GM12878 (cell line): Measurements from ENCODE around the gene FOXRED2. TPM values are rescaled to one million over a fixed set of nuclear protein-coding genes. Genes with fewer than 3 reads are reported as not detected.
A peak's percentile ranks its signal among the peaks of the same experiment; 100 is the strongest.

ENCODE experiments used
- MEF2A ChIP-seq: IDR thresholded peaks from 2 replicates; pipeline ENCODE4 v1.6.1; 2011; ENCODE audit warnings: low read depth, mild to moderate bottlenecking, low read length, moderate library complexity; ENCODE audit not compliant: insufficient read depth
- NFIC ChIP-seq: IDR thresholded peaks from 2 replicates; pipeline ENCODE4 v1.6.1; 2012; ENCODE audit warnings: low read depth, mild to moderate bottlenecking, inconsistent platforms, low read length, moderate library complexity
- NFYA ChIP-seq: IDR thresholded peaks from 2 replicates; pipeline ENCODE4 v1.6.1; 2011; ENCODE audit warnings: low read depth, mild to moderate bottlenecking, low read length, improper control_type of control experiment, borderline replicate concordance
- POLR2AphosphoS2 ChIP-seq: IDR thresholded peaks from 2 replicates; pipeline ENCODE4 v1.6.1; 2011; ENCODE audit warnings: low read depth, mild to moderate bottlenecking, low read length, improper control_type of control experiment, moderate library complexity
- POU2F2 ChIP-seq: IDR thresholded peaks from 3 replicates; pipeline ENCODE4 v1.6.1; 2011; ENCODE audit warnings: low read depth, mild to moderate bottlenecking, low read length, borderline replicate concordance
- RAD51 ChIP-seq: fragments of 450-650 bp; IDR thresholded peaks from 2 replicates; pipeline ENCODE4 v1.6.1; 2016; ENCODE audit warnings: moderate library complexity, mild to moderate bottlenecking, inconsistent platforms
- polyA plus RNA-seq, 11 experiments: library from polyadenylated mRNA; depleted of rRNA in 4 of 11; unstranded in 6 of 11; stranded (reverse) in 5 of 11; fragments of >200 nt; fragmentation: Nextera tagmentation in 4 of 11; fragmentation: Illumina TruSeq in 1 of 11; extraction: Ambion mirVana in 4 of 11; extraction: Trizol in 1 of 11; gene quantifications; 1 replicate in 1 of 11; 2 replicates in 10 of 11; pipeline versions ENCODE4 v1.2.1 to v1.2.3, GENCODE V29; 2011 to 2016; ENCODE audit warnings: inconsistent platforms in 2 of 11, missing spikeins in 2 of 11, low read depth in 1 of 11
- total RNA-seq, 4 experiments: library from RNA; depleted of rRNA in 3 of 4; stranded (reverse); fragments of >200 nt in 3 of 4; fragmentation: Illumina TruSeq in 1 of 4; extraction: Trizol in 1 of 4; gene quantifications; 2 replicates each; pipeline versions ENCODE4 v1.2.1 to v1.2.3, GENCODE V29; 2013 to 2021
- TF ChIP-seq, protein P1 (sequence below): fragments of 450-650 bp; IDR thresholded peaks from 2 replicates; pipeline ENCODE4 v1.6.1; 2017; ENCODE audit warnings: mild to moderate bottlenecking, low read depth, inconsistent platforms; ENCODE audit not compliant: poor library complexity, severe bottlenecking
- TF ChIP-seq, protein P2 (sequence below): IDR thresholded peaks from 2 replicates; pipeline ENCODE4 v1.6.1; 2011; ENCODE audit warnings: low read depth, low read length, improper control_type of control experiment, borderline replicate concordance
- TF ChIP-seq, protein P3 (sequence below): fragments of 450-650 bp; IDR thresholded peaks from 2 replicates; pipeline ENCODE4 v1.6.1; 2017; ENCODE audit warnings: low read depth, mild to moderate bottlenecking, moderate library complexity
- TF ChIP-seq, protein P4 (sequence below): fragments of 450-650 bp; IDR thresholded peaks from 2 replicates; pipeline ENCODE4 v1.6.1; 2016; ENCODE audit warnings: mild to moderate bottlenecking
- TF ChIP-seq, protein P5 (sequence below): fragments of 450-650 bp; IDR thresholded peaks from 2 replicates; pipeline ENCODE4 v1.6.1; 2018; ENCODE audit warnings: mild to moderate bottlenecking, low read depth, moderate library complexity; ENCODE audit not compliant: partially characterized antibody
- TF ChIP-seq, protein P6 (sequence below): IDR thresholded peaks from 2 replicates; pipeline ENCODE4 v1.6.1; 2011; ENCODE audit warnings: low read depth, mild to moderate bottlenecking, low read length, moderate library complexity, borderline replicate concordance; ENCODE audit errors: extremely low read depth
- TF ChIP-seq, protein P7 (sequence below): IDR thresholded peaks from 2 replicates; pipeline ENCODE4 v1.6.1; 2011; ENCODE audit warnings: borderline replicate concordance, low read depth, mild to moderate bottlenecking, moderate library complexity, mixed read lengths, low read length; ENCODE audit not compliant: insufficient read depth; ENCODE audit errors: extremely low read length
- TF ChIP-seq, protein P8 (sequence below): fragments of 450-650 bp; IDR thresholded peaks from 2 replicates; pipeline ENCODE4 v1.6.1; 2017; ENCODE audit warnings: mild to moderate bottlenecking, moderate library complexity

FOXRED2 gene
- total and polyA plus RNA-seq, 10 of the 15 experiments (the other 5 are each of a cell fraction or from before 2014, with no cell fraction given) = 1.8 to 28.8 (median 7.6) TPM

DNA sequence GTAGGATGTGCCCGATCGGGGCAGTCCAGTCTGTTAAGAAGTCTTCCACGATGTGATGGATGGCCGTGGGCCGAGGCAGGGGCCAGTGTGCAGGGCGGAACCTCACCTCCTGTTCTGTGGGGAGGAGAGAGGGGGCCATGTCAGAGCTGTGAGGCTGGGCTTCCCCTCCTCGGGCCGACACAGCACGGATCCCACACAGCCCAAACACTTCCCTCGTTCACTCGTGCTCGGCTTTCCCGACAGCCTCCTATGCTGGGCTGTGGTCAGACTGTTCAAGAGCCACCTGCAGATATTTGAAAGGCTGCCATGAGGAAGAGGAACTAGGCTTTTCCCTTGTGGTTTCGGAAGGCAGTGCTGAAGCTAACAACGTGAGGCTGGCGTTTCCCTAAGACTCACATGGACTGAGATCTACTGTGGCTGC lies 13.1 kb downstream of the FOXRED2 start (continued):
- TF ChIP-seq, protein P1, sequence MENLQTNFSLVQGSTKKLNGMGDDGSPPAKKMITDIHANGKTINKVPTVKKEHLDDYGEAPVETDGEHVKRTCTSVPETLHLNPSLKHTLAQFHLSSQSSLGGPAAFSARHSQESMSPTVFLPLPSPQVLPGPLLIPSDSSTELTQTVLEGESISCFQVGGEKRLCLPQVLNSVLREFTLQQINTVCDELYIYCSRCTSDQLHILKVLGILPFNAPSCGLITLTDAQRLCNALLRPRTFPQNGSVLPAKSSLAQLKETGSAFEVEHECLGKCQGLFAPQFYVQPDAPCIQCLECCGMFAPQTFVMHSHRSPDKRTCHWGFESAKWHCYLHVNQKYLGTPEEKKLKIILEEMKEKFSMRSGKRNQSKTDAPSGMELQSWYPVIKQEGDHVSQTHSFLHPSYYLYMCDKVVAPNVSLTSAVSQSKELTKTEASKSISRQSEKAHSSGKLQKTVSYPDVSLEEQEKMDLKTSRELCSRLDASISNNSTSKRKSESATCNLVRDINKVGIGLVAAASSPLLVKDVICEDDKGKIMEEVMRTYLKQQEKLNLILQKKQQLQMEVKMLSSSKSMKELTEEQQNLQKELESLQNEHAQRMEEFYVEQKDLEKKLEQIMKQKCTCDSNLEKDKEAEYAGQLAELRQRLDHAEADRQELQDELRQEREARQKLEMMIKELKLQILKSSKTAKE = no peak
- TF ChIP-seq, protein P2, sequence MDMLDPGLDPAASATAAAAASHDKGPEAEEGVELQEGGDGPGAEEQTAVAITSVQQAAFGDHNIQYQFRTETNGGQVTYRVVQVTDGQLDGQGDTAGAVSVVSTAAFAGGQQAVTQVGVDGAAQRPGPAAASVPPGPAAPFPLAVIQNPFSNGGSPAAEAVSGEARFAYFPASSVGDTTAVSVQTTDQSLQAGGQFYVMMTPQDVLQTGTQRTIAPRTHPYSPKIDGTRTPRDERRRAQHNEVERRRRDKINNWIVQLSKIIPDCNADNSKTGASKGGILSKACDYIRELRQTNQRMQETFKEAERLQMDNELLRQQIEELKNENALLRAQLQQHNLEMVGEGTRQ = no peak
- TF ChIP-seq, protein P3, sequence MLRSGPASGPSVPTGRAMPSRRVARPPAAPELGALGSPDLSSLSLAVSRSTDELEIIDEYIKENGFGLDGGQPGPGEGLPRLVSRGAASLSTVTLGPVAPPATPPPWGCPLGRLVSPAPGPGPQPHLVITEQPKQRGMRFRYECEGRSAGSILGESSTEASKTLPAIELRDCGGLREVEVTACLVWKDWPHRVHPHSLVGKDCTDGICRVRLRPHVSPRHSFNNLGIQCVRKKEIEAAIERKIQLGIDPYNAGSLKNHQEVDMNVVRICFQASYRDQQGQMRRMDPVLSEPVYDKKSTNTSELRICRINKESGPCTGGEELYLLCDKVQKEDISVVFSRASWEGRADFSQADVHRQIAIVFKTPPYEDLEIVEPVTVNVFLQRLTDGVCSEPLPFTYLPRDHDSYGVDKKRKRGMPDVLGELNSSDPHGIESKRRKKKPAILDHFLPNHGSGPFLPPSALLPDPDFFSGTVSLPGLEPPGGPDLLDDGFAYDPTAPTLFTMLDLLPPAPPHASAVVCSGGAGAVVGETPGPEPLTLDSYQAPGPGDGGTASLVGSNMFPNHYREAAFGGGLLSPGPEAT = peak; percentile 81
- TF ChIP-seq POU2F2 (no peak), RAD51 (no peak), NFYA (no peak), NFIC (peak; percentile 63; the same call in 1 of the 2 replicates), MEF2A (no peak), POLR2AphosphoS2 (no peak)
- TF ChIP-seq, protein P4, sequence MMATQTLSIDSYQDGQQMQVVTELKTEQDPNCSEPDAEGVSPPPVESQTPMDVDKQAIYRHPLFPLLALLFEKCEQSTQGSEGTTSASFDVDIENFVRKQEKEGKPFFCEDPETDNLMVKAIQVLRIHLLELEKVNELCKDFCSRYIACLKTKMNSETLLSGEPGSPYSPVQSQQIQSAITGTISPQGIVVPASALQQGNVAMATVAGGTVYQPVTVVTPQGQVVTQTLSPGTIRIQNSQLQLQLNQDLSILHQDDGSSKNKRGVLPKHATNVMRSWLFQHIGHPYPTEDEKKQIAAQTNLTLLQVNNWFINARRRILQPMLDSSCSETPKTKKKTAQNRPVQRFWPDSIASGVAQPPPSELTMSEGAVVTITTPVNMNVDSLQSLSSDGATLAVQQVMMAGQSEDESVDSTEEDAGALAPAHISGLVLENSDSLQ = no peak
- TF ChIP-seq, protein P5, sequence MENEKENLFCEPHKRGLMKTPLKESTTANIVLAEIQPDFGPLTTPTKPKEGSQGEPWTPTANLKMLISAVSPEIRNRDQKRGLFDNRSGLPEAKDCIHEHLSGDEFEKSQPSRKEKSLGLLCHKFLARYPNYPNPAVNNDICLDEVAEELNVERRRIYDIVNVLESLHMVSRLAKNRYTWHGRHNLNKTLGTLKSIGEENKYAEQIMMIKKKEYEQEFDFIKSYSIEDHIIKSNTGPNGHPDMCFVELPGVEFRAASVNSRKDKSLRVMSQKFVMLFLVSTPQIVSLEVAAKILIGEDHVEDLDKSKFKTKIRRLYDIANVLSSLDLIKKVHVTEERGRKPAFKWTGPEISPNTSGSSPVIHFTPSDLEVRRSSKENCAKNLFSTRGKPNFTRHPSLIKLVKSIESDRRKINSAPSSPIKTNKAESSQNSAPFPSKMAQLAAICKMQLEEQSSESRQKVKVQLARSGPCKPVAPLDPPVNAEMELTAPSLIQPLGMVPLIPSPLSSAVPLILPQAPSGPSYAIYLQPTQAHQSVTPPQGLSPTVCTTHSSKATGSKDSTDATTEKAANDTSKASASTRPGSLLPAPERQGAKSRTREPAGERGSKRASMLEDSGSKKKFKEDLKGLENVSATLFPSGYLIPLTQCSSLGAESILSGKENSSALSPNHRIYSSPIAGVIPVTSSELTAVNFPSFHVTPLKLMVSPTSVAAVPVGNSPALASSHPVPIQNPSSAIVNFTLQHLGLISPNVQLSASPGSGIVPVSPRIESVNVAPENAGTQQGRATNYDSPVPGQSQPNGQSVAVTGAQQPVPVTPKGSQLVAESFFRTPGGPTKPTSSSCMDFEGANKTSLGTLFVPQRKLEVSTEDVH = no peak
- TF ChIP-seq, protein P6, sequence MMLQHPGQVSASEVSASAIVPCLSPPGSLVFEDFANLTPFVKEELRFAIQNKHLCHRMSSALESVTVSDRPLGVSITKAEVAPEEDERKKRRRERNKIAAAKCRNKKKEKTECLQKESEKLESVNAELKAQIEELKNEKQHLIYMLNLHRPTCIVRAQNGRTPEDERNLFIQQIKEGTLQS = no peak
- TF ChIP-seq, protein P7, sequence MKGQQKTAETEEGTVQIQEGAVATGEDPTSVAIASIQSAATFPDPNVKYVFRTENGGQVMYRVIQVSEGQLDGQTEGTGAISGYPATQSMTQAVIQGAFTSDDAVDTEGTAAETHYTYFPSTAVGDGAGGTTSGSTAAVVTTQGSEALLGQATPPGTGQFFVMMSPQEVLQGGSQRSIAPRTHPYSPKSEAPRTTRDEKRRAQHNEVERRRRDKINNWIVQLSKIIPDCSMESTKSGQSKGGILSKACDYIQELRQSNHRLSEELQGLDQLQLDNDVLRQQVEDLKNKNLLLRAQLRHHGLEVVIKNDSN = no peak
- TF ChIP-seq, protein P8, sequence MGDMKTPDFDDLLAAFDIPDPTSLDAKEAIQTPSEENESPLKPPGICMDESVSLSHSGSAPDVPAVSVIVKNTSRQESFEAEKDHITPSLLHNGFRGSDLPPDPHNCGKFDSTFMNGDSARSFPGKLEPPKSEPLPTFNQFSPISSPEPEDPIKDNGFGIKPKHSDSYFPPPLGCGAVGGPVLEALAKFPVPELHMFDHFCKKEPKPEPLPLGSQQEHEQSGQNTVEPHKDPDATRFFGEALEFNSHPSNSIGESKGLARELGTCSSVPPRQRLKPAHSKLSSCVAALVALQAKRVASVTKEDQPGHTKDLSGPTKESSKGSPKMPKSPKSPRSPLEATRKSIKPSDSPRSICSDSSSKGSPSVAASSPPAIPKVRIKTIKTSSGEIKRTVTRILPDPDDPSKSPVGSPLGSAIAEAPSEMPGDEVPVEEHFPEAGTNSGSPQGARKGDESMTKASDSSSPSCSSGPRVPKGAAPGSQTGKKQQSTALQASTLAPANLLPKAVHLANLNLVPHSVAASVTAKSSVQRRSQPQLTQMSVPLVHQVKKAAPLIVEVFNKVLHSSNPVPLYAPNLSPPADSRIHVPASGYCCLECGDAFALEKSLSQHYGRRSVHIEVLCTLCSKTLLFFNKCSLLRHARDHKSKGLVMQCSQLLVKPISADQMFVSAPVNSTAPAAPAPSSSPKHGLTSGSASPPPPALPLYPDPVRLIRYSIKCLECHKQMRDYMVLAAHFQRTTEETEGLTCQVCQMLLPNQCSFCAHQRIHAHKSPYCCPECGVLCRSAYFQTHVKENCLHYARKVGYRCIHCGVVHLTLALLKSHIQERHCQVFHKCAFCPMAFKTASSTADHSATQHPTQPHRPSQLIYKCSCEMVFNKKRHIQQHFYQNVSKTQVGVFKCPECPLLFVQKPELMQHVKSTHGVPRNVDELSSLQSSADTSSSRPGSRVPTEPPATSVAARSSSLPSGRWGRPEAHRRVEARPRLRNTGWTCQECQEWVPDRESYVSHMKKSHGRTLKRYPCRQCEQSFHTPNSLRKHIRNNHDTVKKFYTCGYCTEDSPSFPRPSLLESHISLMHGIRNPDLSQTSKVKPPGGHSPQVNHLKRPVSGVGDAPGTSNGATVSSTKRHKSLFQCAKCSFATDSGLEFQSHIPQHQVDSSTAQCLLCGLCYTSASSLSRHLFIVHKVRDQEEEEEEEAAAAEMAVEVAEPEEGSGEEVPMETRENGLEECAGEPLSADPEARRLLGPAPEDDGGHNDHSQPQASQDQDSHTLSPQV = no peak
